Activated T-cell treated with anti-CD3 and anti-CD28 coated beads for 24 hours (primary cell): Measurements from ENCODE around the gene ARHGEF11.

Source experiments
- DNase-seq: peaks from one replicate; pipeline ENCODE4 v3.0.0-alpha.2; 2020; ENCODE audit warnings: low read depth

The ARHGEF11 gene

GRCh38 chr1:156951371-156951770, 94.2 kb downstream of the ARHGEF11 start:
- no peak for DNase-seq

GRCh38 chr1:156949127-156949526, 96.4 kb downstream of the ARHGEF11 start:
- no peak for DNase-seq

GRCh38 chr1:156948708-156949107, 96.8 kb downstream of the ARHGEF11 start:
- DNase-seq, result no peak

- DNase-seq, result no peak
These were observed 97.6 kb downstream of the ARHGEF11 start for GRCh38 chr1:156947818-156948525.

GRCh38 chr1:156947127-156947526, 98.4 kb downstream of the ARHGEF11 start:
- no peak for DNase-seq

DNA sequence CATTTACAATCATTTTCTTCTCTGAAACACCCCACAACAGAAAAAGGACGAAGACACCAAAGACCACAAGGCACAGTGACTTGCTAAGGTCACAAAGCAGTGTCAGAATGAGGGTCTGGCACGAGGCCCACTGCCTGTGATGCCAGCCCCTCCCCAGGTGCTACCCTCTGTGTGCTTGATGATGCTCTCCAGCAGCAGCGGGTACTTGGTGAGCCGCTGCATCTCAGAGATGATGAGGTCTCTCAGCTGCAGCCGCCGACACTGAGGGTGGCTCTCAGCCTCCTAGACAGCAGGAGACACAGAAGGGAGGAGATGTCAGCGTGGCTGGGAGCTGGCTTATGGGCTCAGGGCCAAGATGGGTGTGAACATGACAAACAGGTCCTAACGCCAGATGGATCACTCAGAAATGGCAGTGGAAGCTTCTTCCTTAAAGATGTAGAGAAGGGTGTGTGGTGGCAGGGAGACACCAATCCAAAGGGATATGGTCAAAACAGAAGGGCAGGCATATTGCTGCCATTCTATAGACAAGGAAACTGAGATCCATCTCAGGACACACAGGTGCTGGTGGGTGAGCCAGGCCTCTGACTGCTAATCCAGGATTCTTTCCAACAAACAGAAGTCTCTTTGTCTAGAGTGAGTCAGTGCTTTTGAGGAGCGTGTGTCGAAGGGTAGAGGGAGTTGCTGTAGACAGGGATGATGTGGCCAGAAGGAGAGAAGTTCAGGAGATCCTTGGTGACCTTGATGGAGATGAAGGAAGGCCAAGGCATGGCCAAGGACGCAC, 99.5 kb downstream of the ARHGEF11 start:
- DNase-seq, result no peak

DNA sequence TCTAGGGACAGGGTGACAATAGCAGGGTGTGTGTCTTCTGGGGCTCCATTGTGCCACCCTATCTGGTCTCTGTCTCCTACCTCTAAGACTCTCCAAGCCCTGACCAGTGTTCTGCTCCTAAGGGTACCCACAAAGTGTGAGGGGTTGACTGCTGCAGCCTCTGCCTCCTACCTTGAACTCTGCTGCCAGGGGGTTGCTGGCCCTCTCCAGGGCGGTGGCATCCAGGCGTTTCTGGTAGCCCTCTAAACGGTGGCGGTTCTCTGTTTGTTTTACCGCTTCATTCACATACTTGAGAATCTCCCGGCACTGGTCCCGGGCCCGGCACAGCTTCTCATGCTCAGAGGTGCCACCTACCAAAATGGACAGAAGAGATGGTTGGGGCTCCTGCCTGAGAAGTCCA, 100.7 kb downstream of the ARHGEF11 start:
- DNase-seq, result no peak

DNA sequence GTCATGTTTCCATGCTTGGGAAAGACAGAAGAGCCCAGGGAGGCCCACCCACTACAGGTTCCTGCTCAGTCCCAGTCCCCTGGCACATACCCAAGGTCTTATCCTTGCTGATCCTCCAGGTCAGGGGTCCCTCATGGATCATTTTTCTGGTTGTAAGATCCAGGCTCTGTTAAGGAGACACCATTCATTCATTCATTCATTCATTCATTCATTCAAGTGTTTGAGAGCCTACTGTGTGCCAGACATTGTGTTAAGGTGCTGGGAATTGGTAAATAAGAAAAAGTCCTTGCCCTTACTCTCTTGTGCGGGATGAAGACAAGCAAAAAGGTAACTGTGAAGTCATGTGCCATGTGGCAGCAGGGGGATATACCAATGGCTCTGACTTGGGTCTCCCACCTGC, 101.3 kb downstream of the ARHGEF11 start:
- DNase-seq, result no peak

DNA sequence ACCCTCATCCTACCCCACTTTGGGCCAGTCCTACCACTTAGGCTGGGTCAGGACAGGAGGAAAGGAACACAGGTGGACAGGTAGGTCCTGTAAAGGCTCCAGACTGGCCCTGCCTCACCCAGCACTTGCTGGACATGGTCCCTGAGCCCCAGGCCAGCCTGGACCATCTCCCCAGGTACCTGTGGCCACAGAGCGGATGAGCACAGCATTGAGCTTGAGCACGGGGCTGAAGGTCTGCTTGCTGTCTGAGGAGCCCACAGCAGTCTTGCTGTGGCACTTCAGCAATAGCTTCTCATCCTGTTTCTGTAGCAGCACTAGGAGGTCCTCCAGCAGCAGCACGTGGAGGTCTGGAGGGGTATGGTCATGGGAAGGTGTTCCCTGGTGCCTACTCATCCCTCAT, 101.8 kb downstream of the ARHGEF11 start:
- DNase-seq, result no peak

DNA sequence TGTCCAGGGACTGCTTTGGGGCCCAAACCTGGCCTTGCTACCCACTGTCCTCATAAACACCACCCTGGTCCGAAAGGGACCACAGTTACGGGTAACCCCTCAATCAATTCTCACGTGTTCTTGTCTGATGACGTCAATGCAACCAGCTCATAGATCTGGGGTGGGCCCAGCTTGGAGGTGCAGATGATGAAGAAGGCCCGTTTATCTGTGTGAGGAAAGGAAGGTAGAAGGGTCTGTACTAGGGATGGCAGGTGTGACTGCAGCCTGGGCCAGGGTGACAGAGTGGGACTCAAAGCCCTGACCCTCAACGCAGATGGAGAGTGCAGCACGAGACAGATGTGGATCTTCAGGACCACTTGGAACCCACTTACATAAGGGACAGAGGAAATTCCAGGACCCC, 103.0 kb downstream of the ARHGEF11 start:
- no peak for DNase-seq

GRCh38 chr1:156942176-156942575, 103.4 kb downstream of the ARHGEF11 start:
- no peak for DNase-seq

GRCh38 chr1:156941675-156942074, 103.9 kb downstream of the ARHGEF11 start:
- no peak for DNase-seq

- no peak for DNase-seq
These were observed 105.7 kb downstream of the ARHGEF11 start for GRCh38 chr1:156939786-156940334.

DNA sequence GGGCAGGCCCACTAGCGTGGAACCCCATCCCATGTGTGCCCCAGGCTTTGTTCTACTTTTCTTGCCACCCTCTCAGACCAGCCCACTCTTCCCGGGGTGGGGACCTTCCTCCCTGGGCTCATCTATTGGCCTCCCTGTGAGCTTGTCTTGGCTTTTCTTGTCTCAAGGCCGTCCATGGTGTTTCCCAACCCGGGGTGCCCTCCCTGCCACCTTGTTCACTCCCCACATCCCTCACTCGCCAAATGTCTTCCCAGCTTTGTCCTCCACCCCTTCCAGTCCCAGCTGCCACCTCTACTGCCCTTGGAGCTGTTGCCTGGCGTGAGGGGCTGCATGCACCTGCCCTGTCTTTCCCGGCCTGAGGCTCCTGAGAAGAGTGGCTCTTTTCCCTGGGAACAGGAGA, 106.7 kb downstream of the ARHGEF11 start:
- DNase-seq, result no peak

DNA sequence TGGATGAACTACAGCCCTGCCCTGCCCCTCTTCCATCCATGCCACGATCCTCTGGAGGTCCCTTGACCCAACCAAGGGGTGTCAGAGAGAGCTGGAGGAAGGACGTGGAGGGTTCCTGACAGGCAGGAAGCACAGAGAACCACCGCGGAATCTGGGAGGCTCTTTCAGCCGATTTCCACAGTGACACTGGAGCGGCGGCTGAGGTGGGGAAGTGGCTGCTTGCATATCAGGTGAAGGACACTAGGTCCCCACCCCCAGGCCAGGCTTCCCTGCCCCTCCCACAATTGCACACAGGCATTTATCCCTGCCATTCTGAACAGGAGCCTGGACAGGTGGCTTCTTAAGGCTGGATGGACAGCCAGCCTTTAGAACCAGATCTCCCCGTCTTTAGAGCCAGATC, 107.7 kb downstream of the ARHGEF11 start:
- no peak for DNase-seq

GRCh38 chr1:156936721-156937220, 108.8 kb downstream of the ARHGEF11 start:
- no peak for DNase-seq

DNA sequence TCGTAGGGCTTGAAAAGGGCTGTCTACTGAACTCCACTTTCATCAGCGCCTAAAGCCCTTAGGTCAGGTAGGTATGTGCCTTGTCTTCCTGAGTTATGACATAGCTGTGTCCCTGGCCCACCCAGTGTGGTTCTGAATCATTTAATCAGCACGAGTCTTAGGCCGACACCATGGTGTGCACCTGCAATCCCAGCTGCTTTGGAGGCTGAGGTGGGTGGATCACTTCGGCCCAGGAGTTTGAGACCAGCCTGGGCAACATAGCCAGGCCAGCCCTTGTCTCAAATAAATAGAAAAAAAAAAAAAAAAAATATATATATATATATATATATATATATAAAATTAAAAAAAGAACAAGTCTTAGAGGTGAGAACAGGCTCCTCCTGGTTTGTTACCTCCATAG, 109.4 kb downstream of the ARHGEF11 start:
- DNase-seq, result no peak

DNA sequence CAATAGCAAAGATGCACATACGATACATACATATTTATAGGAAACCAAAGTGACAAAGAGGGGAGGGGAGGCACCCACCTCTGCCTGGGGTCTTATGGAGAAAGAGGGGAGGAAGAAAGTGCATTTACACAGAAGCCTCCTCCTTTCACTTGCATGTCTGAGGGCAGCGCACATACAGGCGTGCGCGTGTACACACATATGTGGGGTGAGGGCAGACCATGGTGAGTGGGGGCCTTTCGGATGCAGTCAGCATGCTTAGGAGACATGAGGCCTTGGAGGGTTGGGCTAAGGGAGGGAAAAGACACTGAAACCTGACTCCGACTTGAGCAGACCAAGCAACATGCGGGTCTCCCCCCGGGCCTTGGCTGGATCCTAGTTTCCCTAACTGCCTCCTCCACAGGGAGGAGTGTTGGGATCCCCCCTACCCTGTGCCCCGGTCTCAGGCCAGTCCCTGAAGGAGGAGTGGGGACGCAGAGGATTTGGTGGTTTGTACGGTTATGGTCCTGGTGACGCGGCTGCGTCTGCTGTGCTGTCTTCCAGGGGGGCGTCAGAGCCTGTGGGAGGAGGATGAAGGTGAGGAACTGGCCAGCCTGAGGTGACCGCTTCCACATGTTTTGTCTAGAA, 109.9 kb downstream of the ARHGEF11 start:
- DNase-seq, result no peak

DNA sequence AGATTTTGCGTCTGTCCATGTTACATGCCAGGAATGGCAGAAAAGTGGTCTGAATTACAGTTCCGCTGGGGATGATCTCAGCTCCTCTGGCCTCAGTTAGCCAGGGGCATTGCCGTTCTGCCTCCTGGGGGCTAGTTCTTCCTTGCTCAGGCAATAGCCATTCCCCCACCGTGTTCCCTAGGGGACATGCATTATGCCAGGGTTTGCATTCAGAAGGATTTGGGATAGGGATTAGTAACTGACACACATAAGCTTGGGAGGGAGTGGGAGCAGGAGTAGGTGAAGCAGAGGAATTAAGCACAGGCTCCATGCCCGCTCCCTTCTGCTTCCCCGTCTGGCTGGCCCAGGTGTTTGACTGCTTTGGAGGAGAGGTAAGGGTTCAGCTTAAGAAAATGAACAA, 112.4 kb downstream of the ARHGEF11 start:
- DNase-seq, result no peak

GRCh38 chr1:156931974-156932710, 113.4 kb downstream of the ARHGEF11 start:
- DNase-seq, result no peak

DNA sequence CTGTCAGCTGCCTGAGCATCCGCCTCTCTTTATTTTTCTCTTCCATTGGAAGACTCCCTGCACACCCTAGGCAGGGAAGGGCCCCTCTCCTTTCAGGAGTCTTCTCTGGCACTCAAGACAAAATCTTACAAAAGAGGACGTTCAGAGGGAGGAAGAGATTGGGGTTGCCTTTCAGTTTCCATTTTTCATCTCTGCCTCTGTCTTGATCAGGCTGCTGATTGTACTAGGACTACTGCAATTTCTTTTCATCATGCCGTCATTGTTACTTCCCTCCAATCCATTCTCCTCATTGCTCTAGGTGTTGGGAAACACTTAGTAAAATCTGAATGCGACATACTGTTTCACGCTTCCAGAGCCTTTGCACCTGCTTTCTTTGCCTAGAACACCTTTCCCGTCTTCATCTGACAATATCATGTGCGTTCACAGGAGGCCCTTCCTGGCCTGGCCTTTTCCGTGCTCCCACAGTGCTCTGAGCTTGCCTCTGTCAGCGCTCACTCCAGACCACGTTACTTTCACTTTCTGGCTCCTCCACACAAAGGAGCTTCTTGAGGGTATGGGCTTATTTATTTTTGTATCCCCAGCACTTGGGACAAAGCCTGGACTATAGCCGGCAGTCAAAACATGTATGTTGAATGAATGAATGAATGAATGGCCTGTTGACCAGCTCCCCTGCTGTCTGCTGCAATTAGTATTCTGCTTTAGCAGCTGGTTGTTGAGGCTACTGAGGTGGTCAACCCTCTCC, 114.2 kb downstream of the ARHGEF11 start:
- DNase-seq, result no peak
